ENCODE measurements around the gene RSPO4.

Gene RSPO4

DNA sequence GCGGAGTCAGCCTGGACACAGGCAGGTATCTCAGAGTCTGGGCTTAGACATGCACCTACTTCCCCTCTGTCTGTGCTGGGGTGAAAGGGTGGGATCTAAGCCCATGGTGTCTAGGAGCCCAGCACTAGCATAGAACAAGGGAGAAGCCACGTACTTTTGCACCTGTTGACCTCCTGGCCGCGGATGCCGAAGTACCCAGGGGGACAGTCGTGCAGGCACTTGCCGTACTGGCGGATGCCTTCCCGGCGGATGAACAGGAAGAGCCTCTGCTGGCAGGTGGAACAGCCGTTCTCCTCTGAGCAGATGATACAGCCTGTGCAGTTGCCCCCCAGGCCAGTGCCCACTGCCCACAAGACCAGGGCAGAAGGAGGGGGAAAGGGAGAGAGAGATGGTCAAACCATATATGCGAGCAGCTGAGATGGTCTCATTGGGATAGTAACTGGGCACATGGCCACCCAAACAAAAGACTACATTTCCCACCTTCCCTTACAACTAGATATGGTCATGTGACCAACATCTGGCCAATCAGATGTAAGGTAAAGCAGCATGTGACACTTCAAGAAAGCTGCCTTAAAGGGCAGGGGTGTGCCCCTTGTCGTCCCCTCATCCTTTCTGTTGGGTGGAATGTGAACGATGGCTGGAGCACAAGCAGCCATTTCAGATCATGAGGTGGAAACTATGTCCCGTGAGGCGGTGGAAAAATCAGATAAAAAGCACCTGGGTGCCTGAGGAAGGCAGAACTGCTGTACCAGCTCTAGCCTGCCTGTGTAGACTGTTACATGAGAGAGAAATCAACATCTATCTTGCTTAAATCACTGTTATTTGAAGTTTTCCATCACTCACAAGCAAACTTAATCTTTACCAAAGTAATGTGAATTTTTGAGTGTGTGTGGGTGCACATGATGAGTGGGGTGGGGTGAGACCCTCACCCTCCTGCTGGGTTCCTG lies 34.0 kb downstream of the RSPO4 start:
- DNase-seq = peak in 1 of 2 experiments; percentile 26

DNA sequence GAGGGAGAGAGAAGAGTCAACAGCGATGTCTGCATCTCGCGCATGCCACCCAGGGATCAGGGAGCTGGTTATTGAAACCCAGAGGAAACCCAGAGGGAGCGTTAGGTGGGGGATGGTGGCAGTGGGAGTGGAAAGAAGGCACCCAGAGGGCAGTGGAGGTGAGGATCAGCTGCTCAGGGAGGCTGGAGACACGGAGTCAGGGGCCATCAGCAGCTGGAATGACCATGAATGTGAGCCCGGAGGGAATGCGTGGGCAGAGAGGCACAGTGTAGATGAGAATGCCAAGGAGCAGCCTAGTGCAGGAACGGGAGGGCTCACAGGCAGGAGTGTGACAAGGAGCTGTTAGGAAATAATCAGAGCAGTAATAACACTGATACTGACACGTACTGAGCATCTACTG lies 36.2 kb downstream of the RSPO4 start:
- no peak for DNase-seq

DNA sequence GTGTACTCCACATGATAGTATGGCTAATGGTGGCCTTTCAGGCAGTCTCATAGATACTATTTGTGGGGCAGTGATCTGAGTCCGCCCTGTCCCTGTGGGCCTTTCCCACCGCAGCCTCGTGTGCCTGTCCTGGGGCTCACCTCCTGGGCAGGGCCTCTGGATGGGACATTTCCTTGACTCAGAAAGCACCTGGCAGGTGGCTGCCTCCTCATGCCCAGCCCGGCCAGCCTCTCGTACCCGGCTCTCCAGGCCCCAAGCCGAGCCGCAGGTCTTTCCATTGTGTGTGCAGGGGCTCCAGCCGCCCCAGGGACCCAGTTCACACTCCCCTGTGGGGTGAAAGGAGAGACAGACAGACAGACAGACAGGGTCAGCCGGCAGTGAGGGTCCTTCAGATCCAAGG lies 38.3 kb downstream of the RSPO4 start:
- DNase-seq = no peak

DNA sequence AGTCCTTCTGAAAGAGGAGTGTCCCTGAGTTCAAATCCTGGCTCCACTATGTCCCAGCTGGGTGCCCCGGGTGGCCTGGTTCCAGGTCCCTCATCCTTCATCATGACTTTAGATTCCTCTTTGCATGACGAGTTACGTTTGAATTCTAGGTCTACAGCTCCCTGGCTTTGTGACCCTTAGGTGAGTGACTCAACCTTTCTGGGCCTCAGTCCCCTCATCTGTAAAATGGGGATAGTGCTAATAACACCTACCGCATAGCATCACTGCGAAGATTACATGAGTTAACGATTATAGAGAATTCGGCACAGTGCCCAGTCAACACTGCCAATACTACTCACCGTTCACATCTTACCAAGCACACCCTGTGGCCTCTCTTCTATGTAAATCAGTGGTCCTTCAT lies 39.4 kb downstream of the RSPO4 start:
- no peak for DNase-seq

DNA sequence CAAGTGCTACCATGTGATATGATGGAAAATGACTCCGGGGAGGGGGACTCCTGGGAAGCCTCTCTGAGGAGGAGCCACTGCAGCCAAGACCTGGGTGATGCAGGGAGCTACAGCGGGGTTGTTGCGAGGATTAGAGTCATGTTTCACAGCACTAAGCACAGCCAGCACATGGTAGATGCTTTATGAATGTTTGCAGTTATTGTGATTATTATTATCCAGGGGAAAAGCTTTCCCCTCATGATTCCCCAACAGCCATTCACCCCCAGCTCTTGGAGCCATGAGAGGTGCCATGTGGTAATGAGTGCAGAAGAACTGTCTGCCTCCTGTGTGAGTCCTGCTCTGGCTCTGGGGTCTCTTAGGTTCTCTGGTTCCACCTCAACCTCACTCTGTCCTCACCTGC lies 39.9 kb downstream of the RSPO4 start:
- DNase-seq = no peak

DNA sequence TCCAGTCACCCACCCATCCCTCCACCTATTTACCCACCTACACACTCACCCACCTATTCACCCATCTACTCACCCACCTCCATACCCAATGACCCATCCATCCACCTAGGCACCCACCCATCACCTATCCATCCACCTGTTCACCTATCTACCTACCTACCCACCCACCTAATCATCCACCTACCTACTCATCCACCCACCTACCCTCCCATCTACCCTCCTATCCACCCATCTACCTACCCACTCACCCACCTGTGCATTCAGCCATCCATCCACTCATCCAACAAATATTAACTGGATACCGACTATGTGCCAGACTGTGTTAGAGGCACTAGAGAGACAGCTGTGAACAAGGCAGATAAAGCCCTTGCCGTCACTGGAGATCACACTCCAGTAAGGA lies 40.3 kb downstream of the RSPO4 start:
- DNase-seq = no peak

DNA sequence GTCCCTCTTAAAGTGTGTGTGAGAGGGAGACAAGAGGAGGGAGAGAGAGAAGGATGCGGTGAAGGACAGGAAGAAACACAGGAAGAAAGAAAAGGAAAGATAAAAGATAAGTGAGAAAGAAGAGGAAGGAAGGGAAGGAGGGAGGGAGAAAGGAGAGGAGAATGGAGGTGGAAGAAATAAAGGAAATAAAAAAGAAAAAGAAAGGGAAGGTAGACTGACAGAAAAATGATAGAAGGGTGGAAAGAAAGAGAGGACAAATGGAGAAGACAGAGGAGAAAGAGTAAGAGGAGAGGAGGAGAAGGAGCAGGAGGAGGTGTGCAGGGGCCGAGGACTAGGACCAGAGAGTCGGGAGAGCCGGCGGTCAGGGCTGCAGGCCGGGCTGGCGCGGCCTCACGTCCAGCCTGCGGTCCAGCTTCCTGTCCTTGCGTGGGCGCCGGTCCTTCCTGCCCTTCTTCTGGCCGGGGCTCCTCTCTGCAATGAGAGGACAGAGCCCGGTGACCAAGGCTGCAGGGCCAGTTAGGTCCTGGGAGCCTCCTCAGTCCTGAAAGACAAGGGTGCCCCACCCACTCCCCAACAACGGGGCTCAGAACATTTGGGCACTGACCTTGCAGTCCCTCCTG lies 42.0 kb downstream of the RSPO4 start:
- DNase-seq = no peak

DNA sequence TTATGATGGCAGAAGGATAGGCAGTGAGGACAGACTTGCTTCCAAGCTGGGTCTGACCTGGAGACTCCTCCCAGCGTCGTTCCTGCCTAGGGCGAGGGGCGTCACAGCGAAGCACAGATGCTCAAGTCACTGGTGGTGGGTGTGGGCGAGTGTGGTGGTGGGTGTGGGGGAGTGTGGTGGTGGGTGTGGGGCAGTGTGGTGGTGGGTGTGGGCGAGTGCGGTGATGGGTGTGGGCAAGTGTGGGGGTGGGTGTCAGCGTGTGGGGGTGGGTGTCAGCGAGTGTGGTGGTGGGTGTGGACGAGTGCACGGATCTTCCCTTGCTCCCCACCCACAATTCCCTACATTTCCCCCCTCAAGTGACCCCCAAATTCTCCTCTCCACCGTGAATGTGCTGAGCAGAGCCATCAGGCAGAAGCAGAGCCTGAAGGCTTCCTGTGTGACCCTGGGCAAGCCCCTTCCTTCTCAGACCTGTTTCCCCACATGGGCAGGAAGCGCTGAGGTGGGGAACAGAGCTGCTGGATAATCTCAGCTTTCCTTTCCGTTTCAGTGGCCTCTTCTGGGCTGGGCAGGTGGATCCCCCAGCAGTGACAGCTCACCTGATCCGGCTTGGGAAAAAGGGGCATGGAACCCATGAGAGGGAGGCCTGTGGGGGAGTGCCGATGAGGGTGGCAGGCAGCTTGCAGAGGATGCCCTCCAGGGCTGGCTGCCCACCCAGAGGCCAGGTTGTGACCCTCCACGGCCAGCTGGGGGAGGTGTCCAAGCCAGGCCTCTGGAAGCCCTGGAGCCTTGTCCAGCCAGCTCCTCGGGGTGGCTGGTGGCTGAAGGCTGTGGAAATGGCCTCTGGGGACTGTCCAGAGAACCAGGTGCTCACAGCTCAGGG lies 42.9 kb downstream of the RSPO4 start:
- no peak for DNase-seq

DNA sequence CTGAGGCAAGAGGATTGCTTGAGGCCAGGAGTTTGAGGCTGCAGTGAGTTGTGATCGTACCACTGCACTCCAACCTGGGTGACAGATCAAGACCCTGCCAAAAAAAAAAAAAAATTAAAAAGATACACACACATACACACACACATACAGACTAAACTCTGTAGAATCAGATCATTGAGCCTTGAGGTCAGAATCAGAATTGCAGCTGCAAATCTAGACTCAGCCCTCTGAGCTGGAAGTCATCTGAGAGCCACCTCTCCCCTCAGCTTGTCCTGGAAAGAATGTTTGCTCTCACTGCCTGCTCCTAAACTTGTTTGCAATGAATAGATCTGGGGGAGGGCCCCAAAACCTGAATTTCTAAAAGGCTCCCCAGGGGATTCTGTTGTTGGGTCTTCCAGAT lies 44.6 kb downstream of the RSPO4 start:
- no peak for DNase-seq

DNA sequence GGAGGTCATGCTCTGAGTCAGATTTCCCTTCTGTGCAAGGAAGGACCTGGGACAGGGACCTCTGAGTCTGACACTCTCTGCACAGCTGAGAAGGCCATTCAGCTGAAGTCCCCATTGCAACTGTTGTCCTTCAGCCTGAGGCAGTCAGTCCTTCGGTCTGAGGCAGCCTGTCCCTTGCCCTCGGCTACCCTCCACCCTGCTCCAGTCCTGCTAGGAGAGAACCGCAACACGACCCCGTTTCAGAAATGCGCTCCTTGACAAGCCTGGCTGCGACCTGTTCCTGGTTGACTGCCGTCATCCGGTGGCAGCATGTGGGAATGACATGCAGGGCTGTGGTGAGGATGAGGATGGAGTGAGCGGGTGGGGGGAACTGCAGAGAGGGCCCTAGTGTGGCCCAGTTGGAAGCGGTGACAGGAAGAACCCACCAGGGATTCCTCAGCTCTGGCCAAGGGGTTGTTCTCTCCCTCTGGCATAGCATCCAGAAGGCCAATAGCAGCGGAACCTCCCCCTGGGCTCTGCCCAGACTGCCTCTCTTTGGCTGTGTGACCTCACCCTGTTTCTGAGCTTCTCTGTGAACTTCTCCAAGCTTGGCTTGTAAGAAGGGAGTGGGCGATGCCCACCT lies 45.7 kb downstream of the RSPO4 start:
- DNase-seq = peak; percentile 69 to 71

DNA sequence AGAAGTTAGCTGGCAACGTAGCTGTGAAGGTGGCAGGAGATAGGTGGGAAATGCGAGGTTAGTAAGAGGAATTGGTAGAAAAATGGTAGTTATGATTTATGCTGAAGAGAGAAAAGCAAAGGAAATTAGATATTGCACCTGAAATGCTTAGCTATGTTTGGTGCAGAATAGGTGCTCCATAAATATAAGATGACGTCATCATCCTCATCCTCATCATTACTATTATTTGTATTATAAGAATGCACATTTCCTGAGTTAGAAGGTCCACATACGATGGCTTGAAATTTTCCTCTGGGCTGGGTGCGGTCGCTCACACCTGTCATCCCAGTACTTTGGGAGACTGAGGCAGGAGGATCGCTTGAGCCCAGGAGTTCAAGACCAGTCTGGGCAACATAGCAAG lies 46.5 kb downstream of the RSPO4 start:
- no peak for DNase-seq

DNA sequence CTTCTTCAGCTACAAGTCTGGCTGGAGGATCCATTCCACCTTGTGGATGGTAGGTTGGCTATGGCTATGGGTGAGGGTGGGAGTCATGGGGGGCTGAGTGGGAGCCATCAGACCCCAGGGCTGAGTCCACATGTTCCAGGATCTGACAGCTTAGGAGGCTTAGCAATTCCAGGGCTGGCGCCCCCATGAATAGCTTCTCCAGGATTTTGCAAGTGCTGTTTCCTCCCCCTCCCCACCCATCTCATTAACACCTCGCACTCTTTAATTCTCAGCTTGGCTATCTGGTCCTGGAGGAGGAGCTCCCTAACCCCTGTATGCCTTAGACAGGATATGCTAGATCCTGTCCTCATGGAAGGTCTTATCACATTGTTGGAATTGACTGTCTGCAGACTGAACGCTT lies 47.0 kb downstream of the RSPO4 start:
- no peak for DNase-seq

DNA sequence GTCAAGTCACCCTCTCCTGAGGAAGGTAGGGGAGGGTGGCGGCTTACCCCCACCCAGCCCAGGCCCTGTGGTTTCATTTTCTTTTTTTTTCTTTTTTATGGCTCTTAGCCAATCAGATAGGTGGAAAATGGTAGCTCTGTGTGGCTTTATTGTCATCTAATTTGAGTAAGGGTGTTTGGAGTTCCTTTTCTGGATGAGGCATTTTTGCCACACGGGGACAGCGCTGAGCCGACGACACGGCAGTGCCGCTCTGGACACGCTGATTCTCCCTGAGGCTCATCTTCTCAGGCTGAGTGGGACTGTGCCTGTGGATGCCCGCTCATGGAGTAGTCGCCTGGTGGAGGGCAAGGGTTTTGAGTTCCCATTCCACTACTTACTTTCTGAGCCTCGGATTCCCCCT lies 48.4 kb downstream of the RSPO4 start:
- DNase-seq = no peak

DNA sequence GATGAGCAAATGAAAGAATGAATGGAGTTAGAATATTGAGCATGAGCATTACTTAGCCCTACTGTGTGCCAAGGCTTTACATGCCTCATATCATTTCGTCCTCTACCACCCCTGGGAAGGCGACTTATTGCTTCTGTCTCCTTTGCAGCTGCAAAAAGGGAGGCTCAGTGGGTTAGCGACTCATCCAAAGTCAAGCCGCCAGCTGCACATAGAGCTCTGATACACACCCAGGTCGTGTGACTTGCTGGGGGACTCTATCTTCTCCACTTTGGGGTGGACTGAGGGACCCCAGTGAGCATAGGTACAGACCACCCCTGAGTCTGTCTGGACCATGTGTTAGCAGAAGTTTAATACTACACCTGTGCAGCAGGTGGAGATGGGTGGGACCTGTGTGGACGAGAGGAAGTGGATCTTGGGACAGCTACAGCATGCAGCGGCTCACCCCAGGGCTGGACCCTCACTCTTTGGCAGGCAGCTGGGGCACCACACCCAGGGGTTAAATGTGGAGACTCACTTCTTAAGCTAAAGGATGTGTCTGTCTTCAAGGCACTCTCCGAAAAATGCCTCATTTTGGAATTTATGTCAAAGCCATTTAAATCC lies 49.8 kb downstream of the RSPO4 start:
- no peak for DNase-seq

DNA sequence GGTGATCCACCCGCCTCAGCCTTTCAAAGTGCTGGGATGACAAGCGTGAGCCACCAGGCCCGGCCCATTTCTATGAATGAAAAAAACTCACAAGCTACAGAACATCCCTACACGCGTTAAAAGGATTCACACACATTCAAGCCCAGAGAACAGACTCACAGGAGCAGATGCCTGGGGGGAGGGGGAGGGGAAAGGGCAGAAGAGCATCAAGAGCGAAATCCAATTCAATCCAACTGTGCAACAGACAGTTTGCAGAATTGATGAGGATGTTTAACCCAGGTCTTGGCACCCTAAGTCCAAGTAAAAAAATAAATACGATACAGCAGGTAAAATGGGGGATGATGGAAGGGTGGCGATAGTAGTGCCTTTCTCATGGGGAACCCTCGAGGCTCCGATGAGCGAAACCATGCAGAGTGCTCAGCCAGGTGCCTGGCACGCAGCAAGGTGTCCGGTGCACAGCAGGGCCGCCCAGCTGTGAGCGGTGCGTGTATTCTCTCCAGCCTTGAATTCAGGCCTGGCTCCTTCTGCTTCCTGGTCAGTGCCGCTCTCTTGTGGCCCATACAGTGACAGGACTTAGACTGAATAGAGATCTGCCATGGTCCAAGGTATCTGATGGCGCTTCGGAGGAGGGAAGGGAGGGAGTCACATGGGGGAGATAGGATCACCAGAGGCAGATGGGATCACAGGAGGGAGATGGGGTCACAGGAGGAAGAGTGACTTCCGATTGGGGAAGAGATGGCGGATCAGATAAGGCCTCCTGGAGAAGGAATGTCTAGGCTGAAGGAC lies 50.5 kb downstream of the RSPO4 start:
- DNase-seq = no peak

DNA sequence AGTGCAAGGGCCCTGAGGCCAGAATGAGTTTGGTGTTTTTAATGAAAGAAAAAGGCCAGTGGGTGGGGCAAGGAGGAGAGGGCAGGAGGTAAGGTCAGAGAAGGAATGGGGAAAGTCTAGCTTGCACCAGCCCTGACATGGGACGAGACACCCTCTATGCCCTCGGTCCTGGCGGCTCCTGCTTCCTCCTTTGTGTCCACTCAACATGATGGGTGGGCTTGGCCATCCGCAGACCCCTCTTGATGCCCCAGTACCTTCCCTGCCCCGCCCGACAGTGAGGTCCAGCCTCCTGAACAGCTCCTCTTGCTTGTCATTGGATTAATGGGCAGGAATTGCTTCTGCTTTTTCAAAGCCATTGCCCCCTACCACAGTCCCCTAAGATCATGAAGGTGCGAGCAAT lies 52.4 kb downstream of the RSPO4 start:
- DNase-seq = no peak

DNA sequence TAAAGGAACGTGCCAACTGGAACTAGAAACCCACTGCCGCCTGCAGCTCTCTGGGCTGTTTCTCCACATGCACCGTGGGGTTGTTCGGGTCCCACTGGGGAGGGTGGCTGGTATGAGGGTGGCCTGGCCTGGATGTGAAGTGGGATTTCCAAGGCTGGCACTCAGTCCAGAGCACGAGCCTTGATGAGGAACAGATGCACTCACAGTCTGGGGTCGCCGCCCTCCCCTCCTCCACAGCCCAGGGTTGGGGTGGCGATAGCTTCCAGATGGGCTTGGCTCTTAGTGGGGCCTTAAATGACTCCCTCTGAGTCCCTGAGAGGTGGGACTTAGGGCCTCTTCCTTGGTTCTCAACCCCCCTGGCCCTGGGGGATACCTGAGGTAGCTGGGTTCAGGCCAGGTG lies 55.3 kb downstream of the RSPO4 start:
- no peak for DNase-seq

DNA sequence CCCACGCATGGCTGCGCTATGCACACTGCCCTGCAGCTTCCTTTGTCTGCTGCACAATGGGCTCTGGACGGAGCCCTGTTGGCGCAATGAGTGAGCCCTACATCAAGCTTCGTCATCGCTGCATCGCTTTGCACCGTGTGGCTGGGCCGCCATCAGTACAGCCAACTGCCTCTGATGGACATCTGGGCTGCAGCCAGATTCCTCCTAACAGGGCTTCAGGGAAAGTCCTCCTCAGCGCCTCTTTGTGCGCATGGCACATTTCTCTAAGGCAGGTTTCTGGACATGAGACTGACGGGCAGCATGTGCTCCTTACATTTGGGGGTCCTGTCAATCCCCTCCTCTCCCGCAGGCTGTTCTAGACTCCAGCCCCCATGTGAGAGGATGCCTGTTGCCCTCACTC lies 56.3 kb downstream of the RSPO4 start:
- no peak for DNase-seq

DNA sequence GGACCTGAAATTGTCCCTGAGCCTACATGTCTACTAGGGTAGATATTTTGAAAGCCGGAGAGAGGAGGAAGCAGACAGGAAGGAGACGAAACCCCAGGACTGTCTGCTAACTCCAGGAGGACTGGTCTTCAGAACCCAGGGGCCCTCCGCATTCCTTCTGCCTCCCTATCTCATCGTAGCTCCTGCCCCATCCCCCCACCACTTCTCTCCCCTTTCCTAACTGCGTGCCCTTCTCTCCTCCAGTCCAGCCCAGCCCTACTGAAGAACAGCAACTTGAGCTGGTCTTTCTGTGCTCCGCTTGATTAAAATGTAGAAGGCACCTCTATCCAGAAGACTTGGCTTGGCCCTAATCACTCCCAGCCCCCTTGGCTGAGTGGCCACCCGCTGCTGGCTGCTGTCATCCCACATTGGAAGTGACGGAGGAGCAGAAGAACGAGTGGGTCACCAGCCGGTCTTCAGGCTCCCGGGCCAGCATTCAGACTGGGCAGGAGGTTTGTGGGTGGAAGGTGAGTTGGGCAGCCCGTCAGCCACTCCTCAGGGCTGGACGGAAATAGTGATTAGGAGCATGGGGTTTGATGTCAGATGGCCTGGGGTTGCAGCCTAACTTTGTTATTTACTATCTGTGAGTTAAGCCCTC lies 57.2 kb downstream of the RSPO4 start:
- no peak for DNase-seq

DNA sequence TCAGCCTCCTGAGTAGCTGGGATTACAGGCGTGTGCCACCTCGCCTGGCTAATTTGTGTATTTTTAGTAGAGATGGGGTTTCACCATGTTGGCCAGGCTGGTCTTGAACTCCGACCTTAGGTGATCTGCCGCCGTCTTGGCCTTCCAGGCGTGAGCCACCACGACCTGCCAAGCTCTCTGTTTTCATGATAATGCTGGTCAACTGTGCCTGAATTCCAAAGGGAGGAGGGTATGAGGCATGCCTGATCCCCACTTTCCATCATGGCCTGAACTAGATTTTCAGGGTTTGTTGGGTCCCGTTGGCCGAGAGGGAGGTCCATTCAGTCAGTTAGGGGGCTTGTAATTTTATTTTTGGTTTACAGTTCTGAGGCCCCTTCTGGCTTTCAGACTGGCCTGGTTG lies 58.0 kb downstream of the RSPO4 start:
- no peak for DNase-seq

DNA sequence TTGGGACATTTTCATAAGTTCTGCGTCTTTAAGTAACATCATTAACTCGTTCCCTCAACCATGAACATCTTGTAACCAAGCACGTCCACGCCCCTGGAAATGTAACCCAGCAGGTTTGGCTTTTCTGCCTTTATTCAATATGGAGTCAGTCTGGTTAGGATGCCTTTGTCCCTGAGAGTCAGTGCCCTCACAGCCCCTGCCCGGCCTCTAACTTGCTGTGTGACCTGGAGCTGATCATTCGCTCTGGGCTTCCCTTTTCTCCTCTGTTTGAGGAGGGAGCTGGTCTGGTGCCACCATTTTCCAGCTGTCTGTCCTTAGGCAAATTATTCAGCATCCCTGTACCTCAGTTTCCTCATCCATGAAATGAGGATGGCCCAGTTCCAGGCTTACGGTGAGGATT lies 59.5 kb downstream of the RSPO4 start:
- no peak for DNase-seq
